ENCODE results near the gene KRT83.
A peak's percentile ranks its signal among the peaks of the same experiment; 100 is the strongest.

Gene KRT83

GRCh38 chr12:52320784-52321400, at the start of gene KRT83:
Gene KRT83, minus strand, starts transcription at chr12:52321398. Its CDS starts 63 bp downstream, at chr12:52321335.
- DNase-seq (ENCODE audit: low spot score), result no peak

- no peak for DNase-seq (ENCODE audit: low spot score)
Measured at GRCh38 chr12:52369809-52370208, 48.6 kb upstream of the KRT83 start.

DNA sequence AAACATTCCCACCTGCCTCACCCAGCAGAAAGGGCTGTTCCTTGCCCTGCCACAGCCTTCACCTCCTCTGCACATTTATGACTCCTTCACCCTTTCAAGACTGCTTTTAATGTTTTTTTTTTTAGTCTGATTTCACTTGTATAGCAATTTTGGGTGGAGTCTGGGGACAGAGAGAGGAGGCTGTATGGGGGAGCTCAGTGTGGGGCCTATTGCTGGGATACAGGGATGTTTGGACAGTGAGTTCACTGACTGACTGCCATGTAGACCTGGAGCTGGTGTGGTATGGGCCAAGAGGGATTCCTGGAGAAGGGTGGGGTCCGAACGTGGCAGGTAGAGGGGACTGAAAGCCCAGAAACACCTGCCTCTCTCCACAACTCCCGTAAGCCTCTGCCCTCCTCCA, 48.0 kb upstream of the KRT83 start:
- no peak for DNase-seq (ENCODE audit: low spot score)

DNA sequence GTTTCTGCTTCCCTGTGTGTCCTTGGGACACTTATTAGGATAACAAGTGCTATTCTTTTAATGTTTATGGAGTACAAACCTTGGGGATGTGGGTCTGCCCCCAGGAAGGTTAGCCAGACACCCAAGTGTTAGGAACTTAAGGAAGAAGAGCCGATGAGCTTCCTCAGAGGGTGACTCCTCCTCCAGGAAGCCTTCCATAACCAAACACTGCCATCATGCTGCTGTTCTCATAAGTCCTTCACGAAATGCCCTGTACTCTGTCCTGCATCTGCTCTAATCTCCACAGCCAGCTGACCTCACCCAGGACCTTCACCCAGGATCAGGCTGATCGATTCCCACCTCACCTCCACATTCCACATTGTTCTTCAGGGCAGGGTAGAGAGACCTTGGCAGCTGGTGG, 47.3 kb upstream of the KRT83 start:
- no peak for DNase-seq (ENCODE audit: low spot score)

GRCh38 chr12:52367876-52368275, 46.7 kb upstream of the KRT83 start:
- no peak for DNase-seq (ENCODE audit: low spot score)

DNA sequence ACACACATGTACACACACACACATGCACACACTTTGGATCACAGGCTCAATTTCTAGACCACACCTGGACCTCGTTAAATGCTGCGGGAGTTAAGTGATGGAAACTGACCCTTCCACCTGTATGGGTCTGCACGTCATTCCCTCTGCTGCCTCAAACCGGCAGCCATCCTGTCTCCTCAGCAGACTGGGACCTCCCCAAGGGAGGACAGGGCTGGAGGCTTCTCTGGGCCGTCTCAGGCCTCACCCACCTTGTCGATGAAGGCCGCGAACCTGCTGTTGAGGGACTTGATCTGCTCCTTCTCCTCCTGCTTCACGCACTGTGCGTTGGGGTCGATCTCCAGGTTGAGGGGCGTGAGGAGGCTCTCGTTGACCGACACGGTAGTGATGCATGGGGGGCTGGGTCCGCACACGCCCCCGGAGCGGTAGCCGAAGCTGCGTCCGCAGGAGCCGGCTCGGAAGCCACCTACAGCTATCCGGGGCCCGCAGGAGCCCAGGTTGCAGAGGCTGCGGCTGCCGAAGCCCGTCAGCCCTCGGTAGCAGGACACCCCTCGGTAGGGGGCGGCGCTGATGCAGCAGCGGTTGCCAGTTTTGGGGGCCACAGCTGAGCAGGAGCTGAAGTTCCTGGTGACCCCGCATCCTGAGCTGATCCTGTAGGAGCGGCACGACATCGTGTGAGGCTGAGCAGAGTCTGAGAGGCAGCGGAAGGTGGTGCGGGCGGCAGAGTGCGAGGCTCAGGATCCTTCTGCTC, 45.7 kb upstream of the KRT83 start, which contains the start of gene KRT85:
KRT85 (minus strand) TSS at position 744 of the 748 bp plus-strand sequence; CDS start at position 668, 76 bp downstream.
- DNase-seq (ENCODE audit: low spot score), result no peak

DNA sequence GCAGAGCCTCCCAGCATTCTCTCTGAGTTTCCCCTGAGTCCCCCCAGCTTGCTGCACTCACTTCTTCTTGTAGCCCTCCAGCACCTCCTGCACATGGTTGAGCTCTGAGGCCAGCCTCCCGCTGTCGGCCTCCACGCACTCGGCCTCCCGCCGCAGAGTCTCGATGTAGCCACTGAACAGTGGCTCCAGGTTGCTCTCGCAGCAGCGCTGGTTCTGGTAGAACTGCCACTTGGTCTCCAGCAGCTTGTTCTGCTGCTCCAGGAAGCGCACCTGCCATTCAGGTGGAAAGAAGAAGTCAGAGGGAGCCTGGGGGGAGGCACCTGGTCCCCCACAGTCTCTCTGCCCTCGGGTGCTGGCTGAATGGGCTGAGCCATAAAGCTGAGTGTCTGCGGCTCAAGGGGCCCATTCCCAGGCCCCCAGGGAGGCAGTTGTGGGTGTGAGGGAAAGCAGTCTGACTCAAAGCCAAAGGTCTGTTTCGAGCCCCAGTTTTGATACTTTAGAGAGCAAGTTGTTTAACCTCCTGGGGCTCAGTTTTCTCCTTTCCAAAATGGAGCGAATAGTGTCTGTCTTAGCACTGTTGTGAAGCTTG, 43.8 kb upstream of the KRT83 start:
- no peak for DNase-seq (ENCODE audit: low spot score)

DNA sequence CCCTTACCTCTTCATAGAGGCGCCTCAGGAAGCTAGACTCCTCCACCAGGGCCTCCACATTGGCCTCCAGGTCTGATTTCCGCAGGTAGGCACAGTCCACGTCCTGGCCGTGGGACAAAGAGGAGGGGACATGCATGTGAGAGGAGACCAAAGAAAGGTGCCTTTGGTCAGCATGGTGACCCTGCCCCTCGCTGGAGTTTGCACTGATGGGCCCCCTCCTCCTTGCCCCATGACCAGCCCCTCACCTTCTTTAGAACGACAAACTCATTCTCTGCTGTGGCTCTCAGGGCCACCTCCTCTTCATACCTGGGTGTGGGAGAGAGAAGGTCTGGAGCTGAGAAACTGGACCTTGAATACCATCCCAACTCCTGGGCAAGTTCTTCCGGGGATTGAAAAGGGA, 42.9 kb upstream of the KRT83 start:
- DNase-seq (ENCODE audit: low spot score), result no peak

DNA sequence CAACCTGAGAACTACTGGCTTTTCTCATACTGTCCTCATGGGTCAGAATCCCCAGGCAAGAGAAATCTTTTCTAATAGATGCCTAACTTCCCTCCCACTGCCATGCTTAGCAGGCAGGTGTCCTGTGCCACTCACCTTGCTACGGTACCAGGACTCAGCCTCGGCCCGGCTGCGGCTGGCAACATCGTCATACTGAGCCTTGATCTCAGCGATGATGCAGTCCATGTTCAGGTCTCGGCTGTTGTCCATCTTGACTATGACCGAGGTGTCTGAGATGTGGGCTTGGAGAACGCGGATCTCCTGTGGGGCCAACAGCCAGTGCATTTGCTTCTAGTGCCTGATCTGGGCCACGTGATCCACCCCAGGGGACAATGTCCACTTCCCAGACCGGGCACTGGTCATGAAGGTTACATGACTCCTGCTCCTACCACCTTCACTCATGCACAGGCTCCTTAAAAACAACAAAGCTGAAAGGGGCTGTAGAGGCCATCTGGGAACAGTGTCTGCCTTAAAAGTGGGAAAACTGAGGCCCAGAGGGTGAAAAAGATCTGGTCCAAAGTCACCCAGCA, 42.0 kb upstream of the KRT83 start:
- DNase-seq (ENCODE audit: low spot score), result no peak

DNA sequence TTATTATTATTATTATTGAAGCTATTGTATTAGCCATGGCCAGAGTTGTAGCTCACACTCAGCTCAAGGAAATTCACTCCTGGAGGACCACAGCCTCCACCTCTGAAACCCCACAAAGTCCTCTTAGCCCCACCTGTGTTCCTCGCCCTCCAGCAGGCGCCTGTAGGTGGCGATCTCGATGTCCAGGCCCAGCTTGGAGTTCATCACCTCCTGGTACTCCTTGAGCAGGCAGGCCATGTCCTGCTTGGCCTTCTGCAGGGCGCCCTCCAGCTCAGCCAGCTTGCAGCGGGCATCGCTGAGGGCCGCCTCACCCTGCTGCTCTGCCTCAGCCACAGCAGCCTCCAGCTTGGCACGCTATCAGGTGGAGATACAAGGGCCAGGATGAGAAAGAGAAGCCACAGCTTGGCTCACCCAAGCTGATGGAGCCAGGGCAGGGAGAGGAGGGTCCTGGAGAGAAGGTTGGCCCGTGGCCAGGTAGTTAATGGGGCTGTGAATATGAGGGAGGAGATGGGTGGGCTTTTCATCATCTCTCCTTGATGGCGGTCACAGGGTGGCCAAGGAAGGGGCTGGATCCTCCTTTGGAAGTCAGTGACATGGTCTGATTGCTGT, 41.0 kb upstream of the KRT83 start:
- DNase-seq (ENCODE audit: low spot score), result no peak

DNA sequence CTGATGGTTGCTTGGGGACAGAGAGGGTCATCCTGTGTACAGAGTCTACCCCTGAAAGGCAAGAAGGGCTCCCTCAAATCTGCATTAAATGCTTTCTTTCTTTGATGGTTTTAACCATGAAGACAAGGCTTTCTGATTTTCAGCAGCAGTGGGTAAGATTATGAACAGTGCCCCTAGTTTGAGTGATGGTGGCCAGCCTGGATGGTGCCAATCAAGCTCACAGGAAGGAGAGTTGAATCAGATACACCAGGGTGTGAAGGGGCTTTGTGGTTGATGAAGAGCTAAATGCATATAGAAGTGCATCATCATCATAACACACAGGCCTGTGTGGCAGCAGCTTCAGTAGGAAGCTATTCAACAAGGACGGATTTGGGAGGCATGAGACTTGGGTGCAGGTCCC, 40.4 kb upstream of the KRT83 start:
- DNase-seq (ENCODE audit: low spot score), result no peak

GRCh38 chr12:52360663-52361271, 39.6 kb upstream of the KRT83 start:
- no peak for DNase-seq (ENCODE audit: low spot score)

DNA sequence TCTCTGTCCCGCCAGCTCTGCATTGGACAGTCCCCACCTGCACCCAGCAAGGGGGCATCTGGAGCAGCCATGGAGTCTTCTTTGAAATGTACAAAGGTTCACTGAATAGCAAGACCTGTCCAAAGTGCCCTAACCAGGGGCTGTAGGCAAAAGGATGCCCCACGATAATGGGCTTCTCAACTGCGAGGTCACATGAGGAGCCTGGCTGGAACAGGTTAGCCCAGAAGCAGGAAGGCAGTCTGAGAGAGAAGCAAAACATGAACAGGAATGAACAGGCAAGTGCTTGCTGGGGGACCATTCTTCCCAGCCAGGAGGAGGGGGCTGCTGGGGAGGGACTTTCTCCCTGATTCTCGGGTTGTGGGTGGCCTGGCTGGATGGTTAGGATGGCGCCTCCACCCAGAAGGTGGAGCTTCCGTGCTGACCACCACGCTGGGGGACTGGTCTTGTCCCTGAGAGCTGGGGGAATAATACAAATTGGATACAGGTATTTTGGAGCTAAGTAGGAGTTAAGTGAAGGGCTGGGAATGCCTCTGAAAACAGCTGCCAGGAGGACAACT, 39.0 kb upstream of the KRT83 start:
- no peak for DNase-seq (ENCODE audit: low spot score)

- no peak for DNase-seq (ENCODE audit: low spot score)
Measured at GRCh38 chr12:52359621-52360061, 38.4 kb upstream of the KRT83 start.

DNA sequence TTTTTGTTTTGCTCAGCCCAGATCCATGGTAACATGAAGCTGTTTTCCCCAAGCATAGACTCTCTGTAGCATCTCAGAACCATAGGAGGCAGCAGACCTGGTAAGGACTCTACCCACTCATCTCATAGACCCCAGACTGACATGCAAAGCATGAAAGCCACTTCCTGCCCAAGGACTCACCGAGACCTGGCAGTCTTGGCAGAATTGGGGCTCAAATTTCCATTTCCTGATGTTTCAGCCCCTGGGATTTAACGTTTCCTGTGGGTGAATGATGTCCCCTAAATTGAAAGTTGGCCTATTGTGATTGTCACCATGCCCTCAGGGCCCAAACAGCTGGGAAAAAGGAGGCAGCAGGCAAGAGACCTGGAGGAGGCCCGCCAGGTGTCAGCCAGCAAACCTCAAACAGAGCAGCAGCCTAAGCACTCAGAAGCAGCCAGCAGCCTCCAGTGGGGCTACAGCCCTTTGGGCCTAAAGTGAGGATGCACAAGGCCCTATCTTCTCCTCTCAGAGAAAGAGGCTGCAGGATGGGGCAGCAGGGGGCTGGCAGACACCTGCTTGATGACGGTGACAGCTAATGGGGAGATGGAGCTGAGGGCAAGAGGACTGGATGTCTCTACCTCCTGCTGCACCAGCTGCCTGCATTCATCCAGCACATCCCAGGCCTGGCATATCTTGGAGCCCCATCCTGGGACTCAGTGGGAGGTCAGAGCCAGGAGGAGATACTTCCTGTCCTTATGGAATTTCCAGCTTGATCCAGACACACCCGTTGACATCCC, 37.6 kb upstream of the KRT83 start:
- peak; percentile 15 for DNase-seq (ENCODE audit: low spot score)

DNA sequence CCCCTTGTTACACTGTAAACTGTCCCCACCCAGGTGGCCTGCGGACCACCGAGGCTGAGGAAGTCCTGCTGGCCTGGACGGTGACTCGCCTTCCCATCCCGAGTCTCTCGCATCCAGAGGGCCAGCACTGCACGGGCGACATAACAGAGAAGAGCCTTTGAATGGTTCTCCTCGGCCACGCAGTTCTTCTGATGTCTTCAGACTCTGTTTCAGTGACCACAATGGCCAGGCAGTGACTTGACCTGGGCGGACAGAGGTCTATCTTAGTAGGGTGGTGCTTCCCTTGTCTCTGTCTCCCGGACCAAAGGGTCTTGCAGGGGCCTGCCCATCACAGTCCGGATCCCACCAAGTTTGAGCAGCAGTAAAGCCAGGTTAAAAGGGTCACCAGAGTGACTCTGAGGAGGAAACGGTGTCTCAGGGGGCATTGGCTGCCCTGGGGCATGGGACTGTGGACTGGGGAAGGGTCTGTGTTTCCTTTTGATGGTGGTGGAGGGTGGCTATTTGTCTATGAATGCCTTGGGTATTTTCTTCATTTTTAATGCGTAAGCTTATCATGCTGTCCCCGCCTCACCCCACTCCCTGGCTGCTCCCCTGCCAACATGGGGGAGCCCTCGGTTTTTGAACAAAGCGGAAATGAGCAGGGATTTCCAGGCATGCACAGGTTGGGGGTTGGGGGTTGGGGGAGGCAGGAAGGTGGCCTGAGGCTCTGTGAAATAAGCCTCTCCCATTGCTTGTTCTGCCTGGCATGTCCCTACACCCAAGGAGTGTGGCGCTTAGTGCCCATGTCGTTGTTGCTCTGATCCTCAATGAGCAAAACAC, 35.8 kb upstream of the KRT83 start:
- DNase-seq (ENCODE audit: low spot score), result no peak

GRCh38 chr12:52356031-52356761, 35.0 kb upstream of the KRT83 start:
- DNase-seq (ENCODE audit: low spot score), result no peak

GRCh38 chr12:52355176-52355575, 34.0 kb upstream of the KRT83 start:
- no peak for DNase-seq (ENCODE audit: low spot score)

DNA sequence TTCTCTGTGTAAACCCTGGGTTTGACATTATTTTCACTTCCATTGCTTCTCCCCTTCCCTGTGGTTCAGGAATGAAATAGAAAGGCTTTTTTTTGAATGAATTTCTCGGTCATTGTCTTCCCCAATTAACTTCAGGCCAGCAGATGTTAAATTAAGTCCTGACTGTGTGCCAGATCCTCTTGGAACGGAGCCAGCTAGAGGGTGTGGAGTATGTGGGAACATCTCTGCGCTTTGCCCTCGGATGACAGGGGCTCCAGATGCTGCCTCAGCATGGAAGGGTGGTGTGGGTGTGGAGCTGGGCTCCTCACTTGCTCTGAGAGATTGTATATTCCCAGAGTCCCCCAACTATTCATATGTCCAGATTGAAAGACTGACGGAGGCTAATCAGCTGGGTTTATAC, 33.0 kb upstream of the KRT83 start:
- no peak for DNase-seq (ENCODE audit: low spot score)

Data from CD4-positive, alpha-beta T cell treated with Interleukin-6 at 100 ng/mL for 8 hours (primary cell).